K562 (cell line): ENCODE results near the gene PPIE. TPM values are rescaled to one million over a fixed set of nuclear protein-coding genes. Genes with fewer than 3 reads are reported as not detected.

Source experiments
- GMEB1 ChIP-seq: fragments of 250-450 bp; sonication (Bioruptor Pico); IDR thresholded peaks from 2 replicates; pipeline ENCODE4 v1.4.0; 2020; ENCODE audit warnings: mild to moderate bottlenecking
- GTF3C2 ChIP-seq: IDR thresholded peaks from 3 replicates; pipeline ENCODE4 v1.6.1; 2011; ENCODE audit warnings: borderline replicate concordance, mild to moderate bottlenecking, moderate library complexity; ENCODE audit not compliant: insufficient read length; ENCODE audit errors: extremely low read depth
- KDM2B ChIP-seq: fragments of 250-450 bp; sonication (Bioruptor Pico); IDR thresholded peaks from 2 replicates; pipeline ENCODE4 v1.8.0; 2021; ENCODE audit warnings: mild to moderate bottlenecking, moderate library complexity
- KLF1 ChIP-seq: fragments of 450-650 bp; IDR thresholded peaks from 2 replicates; pipeline ENCODE4 v1.6.1; 2016; ENCODE audit warnings: missing genetic modification characterization, missing compliant biosample characterization
- NCOA1 ChIP-seq: fragments of 450-650 bp; IDR thresholded peaks from 2 replicates; pipeline ENCODE4 v1.6.1; 2016; ENCODE audit warnings: low read depth
- PHF8 ChIP-seq: fragments of 200-600 bp; sonication (generic); IDR thresholded peaks from 2 replicates; pipeline ENCODE4 v1.6.1; 2012; ENCODE audit warnings: mixed run types, mild to moderate bottlenecking, inconsistent platforms, low read length, moderate library complexity, borderline replicate concordance
- RFX1 ChIP-seq: fragments of 450-650 bp; IDR thresholded peaks from 2 replicates; pipeline ENCODE4 v1.6.1; 2016; ENCODE audit warnings: mild to moderate bottlenecking, moderate library complexity
- RUNX1 ChIP-seq: sonication (generic); IDR thresholded peaks from 2 replicates; pipeline ENCODE4 v1.6.1; 2016; ENCODE audit warnings: antibody characterized with exemption, low read depth
- STAT6 ChIP-seq: sonication (generic); formaldehyde crosslinking; IDR thresholded peaks from 2 replicates; pipeline ENCODE4 v1.8.1; 2023; ENCODE audit warnings: mild to moderate bottlenecking, missing genetic modification reagents
- TBP ChIP-seq: optimal IDR thresholded peaks from 2 replicates; pipeline ENCODE3; 2011; ENCODE audit warnings: low read depth, low read length, improper control_type of control experiment
- TEAD4 ChIP-seq, 2 experiments: sonication (generic) in 1 of 2; formaldehyde crosslinking in 1 of 2; IDR thresholded peaks; 2 replicates each; pipeline versions ENCODE4 v1.6.1 to v1.8.0; 2012 to 2022; ENCODE audit warnings: borderline replicate concordance in 1 of 2, inconsistent platforms in 1 of 2, low read length in 1 of 2, mild to moderate bottlenecking in 1 of 2, missing genetic modification reagents in 1 of 2
- TSHZ1 ChIP-seq: fragments of 250-450 bp; sonication (Bioruptor Pico); IDR thresholded peaks from 2 replicates; pipeline ENCODE4 v1.4.0; 2020; ENCODE audit warnings: mild to moderate bottlenecking, moderate library complexity
- ZNF316 ChIP-seq: fragments of 450-650 bp; IDR thresholded peaks from 2 replicates; pipeline ENCODE4 v1.6.1; 2016
- polyA plus RNA-seq, 8 experiments: library from polyadenylated mRNA; depleted of rRNA in 4 of 8; stranded (reverse) in 5 of 8; unstranded in 3 of 8; fragments of >200 nt; fragmentation: Nextera tagmentation in 2 of 8; fragmentation: Illumina TruSeq in 1 of 8; extraction: Ambion mirVana in 2 of 8; extraction: Trizol in 1 of 8; gene quantifications; 2 replicates each; pipeline versions ENCODE4 v1.2.1 to v1.2.3, GENCODE V29; 2011 to 2014; ENCODE audit warnings: inconsistent platforms in 1 of 8, missing spikeins in 1 of 8
- total RNA-seq, 7 experiments: library from RNA; depleted of rRNA in 6 of 7; stranded (reverse); fragments of >200 nt in 6 of 7; fragmentation: Illumina TruSeq in 2 of 7; extraction: Trizol in 2 of 7; gene quantifications; 2 replicates each; pipeline versions ENCODE4 v1.2.1 to v1.2.3, GENCODE V29; 2011 to 2021; ENCODE audit warnings: low replicate concordance in 1 of 7

The PPIE gene
- total and polyA plus RNA-seq, 9 of the 15 experiments (the other 6 are each of a cell fraction or from before 2014, with no cell fraction given) = 75.4 to 444 (median 131) TPM

GRCh38 chr1:39738622-39739366 lies at the start of gene PPIE (continued):
- TF ChIP-seq GMEB1 (CRISPR knock-in tag) = 0 out of 2 replicates have a peak, but pooled peaks have one; percentile 37
- peak; percentile 86 for TF ChIP-seq TBP
- no peak for TF ChIP-seq TEAD4 (IDR thresholded peaks at IDR 0.05; ENCODE audit: low read length)
- no peak for TF ChIP-seq TEAD4 (CRISPR knock-in tag; IDR thresholded peaks at IDR 0.05; ENCODE audit: borderline replicate concordance)
- no peak for TF ChIP-seq GTF3C2
- TF ChIP-seq NCOA1 = 0 out of 2 replicates have a peak, but pooled peaks have one; percentile 33
- no peak for TF ChIP-seq KDM2B (CRISPR knock-in tag)
- peak; percentile 52; the same call in 1 of the 2 replicates for TF ChIP-seq STAT6 (CRISPR knock-in tag)
- peak; percentile 98 for TF ChIP-seq PHF8
- peak; percentile 59 for TF ChIP-seq RFX1
- no peak for TF ChIP-seq TSHZ1 (CRISPR knock-in tag)
- TF ChIP-seq ZNF316 = peak; percentile 91
- peak; percentile 60; the same call in 1 of the 2 replicates for TF ChIP-seq KLF1
- TF ChIP-seq RUNX1 = no peak
